Astrocyte (in vitro differentiated cells and primary cell): ENCODE measurements around the gene SCARF1.

Source experiments
- CTCF ChIP-seq: IDR thresholded peaks from 2 replicates; pipeline ENCODE4 v1.5.1; 2011; ENCODE audit warnings: low read depth, mild to moderate bottlenecking, inconsistent platforms, low read length, moderate library complexity; ENCODE audit not compliant: insufficient read depth
- EZH2 ChIP-seq: IDR thresholded peaks from 2 replicates; pipeline ENCODE4 v1.6.1; 2012; ENCODE audit warnings: mild to moderate bottlenecking, low read length, inconsistent platforms; ENCODE audit not compliant: insufficient read depth

- no peak for TF ChIP-seq CTCF
- no peak for TF ChIP-seq EZH2
These were observed 22.4 kb downstream of the SCARF1 start for GRCh38 chr17:1623057-1623630.
